ENCODE results near the gene TNFSF9.

Gene TNFSF9, protein sequence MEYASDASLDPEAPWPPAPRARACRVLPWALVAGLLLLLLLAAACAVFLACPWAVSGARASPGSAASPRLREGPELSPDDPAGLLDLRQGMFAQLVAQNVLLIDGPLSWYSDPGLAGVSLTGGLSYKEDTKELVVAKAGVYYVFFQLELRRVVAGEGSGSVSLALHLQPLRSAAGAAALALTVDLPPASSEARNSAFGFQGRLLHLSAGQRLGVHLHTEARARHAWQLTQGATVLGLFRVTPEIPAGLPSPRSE

DNA sequence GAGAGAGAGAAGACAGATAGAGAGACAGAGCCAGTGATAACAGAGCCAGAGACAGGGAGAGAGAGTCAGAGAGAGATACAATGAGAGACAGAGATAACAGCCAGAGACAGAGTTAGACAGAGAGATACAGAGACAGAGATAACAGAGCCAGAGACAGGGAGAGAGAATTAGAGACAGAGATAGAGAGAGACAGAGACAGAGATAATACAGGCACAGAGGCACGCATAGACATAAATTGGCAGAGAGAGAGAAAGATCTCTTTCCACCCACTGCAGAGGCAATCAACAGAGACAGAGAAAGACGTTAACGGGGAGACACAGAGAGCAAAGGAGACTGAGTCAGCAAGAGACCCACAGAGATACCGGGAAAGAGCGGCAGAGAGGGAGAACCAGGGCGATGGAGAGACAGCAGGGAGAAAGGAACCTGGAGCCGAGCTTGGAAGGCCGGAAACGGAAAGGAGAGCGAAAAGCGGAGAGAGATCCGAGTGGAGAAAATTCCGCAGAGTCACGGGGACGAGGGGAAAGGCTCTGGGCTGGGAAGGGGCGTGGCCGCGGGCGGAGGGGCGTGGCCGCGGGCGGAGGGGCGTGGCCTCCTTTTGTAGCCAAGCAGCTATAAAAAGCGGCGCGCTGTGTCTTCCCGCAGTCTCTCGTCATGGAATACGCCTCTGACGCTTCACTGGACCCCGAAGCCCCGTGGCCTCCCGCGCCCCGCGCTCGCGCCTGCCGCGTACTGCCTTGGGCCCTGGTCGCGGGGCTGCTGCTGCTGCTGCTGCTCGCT is at the start of gene TNFSF9:
Gene TNFSF9, plus strand, starts transcription at position 641 of the 777 bp plus-strand sequence. Its CDS starts 11 bp downstream, at position 652.
- DNase-seq (ENCODE audit: low read depth in 3 of 3) = peak; percentile 63 to 83 (median 74)

DNA sequence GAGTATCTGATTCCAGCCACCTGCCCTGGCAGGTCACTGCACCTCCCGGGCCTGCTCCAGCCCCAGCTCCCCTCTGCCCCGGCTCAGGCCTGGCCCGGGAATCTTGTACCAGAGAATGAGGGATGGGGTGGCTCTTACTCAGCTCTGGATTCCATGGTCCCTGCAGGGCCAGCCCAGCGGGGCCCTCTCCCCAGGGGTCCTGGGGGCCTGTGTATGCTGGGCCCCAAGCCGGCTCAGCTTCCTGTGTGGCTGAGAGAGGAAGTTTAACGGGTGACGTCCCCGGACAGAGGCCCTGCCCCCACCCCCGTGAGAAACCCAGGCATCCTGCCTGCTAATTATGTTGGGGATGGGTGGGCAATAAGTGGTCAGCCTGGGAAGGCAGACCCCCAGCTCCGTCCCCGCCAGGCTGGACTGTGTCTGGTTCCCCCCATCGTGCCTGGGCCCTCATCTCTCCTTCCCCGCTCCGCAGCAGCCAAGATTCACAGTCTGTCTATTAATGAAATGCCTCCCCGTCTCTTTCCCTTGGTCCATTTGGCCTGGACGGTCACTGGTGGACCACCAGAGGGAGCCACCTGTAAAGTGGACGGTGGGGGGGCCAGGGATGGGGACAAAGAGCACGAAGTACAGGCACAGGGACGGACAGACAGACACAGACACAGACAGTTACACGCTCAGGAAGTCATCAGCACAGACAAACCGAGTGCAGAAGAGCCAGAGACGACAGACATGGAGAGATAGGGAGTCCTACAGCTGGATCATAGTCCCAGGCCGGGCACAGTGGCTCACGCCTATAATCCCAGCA is 49.1 kb upstream of the TNFSF9 start, which contains the start of gene DENND1C:
Gene DENND1C, minus strand, starts transcription at position 247 of the 802 bp plus-strand sequence. Its CDS starts 92 bp downstream, at position 155.
- peak in 2 of 3 experiments; percentile 47 to 72 for DNase-seq (ENCODE audit: low read depth in 3 of 3)

DNA sequence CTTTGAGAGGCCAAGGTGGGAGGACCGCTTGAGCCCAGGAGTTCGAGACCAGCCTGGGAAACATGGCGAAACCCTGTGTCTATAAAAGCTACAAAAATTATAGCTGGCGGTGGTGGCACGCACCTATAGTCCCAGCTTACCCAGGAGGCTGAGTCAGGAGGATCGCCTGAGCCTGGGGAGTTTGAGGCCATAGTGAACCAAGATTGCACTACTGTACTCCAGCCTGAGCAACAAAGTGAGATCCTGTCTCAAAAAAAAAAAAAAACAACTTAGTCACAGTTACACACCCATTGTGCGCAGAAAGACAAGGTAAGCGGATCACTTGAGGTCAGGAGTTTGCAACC is 48.5 kb upstream of the TNFSF9 start:
- no peak for DNase-seq (ENCODE audit: low read depth in 3 of 3)

DNA sequence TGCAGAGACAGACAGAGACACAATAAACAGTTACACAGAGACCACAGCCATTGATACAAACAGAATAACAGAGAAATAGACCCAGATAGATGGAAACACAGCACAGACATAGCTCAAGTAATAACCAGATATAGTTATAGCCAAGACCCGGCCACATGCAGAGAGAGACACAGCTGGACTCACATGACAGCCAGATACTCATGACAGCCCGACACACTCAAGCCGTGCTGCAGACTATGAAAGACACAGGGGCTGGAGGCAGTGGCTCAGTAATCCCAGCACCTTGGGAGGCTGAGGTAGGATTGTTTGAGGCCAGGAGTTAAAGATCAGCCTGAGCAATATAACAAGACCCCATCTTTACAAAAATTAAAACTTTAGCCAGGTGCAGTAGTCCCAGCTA is 47.6 kb upstream of the TNFSF9 start:
- DNase-seq (ENCODE audit: low read depth in 3 of 3) = no peak

DNA sequence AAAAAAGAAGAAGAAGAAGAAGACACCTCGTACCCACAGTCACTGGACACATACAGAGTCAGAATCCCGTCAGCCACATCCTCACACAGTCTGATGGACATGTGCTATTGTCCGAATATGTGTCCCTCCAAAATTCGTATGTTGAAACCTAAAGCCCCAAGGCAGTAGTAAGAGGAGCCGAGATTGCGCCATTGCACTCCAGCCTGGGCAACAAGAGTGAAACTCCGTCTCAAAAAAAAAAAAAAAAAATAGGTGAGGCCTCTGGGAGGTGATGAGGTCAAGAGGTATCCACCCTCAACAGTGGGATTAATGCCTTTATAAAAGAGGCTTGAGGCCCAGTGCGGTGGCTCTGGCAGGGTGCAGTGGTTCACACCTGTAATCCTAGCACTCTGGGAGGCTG is 46.6 kb upstream of the TNFSF9 start:
- no peak for DNase-seq (ENCODE audit: low read depth in 3 of 3)

DNA sequence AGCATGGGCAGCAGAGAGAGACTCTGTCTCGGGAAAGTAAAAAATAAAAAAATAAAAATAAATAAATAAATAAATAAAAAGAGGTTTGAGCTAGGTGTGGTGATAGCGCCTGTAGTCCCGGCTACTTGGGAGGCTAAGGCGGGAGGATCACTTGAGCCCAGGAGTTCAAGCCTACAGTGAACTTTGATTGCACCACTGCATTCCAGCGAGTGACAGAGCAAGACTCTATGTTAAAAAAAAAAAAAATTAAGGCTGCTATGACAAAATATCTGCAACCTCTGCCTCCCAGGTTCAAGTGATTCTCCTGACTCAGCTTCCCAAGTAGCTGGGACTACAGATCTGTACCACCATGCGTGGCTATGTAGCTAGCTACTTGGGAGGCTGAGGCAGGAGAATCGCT is 46.0 kb upstream of the TNFSF9 start:
- DNase-seq (ENCODE audit: low read depth in 3 of 3) = no peak

DNA sequence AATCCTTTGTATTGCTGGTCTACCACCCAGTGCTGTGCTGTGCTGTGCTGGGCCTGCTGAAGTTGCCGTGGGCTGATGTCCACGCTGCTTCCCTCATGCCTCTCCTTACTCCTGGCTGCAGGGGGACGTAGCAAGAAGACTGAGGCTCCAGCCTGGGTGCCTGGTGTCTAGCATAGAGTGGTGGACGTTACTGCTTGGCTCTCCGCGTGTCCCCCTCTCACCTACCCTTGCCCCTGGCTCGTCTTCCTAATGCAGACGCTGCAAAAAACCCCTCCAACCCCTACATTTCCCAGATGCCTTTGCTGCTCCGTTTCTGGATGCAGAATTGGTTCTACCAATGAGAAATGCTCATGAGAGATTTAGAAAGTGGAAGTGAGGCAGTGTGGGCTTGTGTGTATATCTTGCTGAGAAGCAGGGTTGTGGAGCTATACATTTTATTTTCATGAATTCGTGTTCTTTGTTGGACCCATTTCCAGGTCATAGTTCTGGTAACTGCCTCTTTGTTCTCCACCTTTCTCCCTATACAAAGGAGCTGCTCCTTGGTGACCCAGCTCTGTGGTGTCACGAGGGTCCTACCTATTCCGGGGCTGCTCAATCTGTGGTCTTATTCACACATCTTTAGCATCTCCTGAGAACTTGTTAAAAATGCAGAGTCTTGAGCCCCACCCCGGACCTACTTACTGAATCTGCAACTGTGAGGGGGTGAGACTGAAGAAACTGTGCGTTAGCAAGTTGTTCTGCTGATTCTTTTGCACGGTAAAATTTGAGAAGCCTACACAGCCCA is 41.4 kb upstream of the TNFSF9 start:
- DNase-seq (ENCODE audit: low read depth in 3 of 3) = no peak

DNA sequence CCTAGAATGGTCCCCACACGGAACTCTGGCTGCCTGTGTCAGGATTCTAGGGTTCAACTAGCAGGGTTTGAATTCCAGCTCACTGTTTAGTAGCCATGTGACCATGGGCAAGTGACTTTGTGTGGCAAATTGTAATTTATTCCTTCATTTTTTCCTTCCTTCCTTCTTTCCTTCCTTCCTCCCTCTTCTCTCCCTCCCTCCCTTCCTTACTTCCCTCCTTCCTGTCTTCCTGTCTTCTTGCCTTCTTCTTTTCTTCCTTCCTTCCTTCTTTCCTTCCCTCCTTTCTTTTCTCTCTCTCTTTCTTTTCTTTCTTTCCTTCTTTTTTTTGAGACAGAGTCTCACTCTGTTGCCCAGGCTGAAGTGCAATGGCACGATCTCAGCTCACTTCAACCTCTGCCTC is 40.7 kb upstream of the TNFSF9 start:
- no peak for DNase-seq (ENCODE audit: low read depth in 3 of 3)

DNA sequence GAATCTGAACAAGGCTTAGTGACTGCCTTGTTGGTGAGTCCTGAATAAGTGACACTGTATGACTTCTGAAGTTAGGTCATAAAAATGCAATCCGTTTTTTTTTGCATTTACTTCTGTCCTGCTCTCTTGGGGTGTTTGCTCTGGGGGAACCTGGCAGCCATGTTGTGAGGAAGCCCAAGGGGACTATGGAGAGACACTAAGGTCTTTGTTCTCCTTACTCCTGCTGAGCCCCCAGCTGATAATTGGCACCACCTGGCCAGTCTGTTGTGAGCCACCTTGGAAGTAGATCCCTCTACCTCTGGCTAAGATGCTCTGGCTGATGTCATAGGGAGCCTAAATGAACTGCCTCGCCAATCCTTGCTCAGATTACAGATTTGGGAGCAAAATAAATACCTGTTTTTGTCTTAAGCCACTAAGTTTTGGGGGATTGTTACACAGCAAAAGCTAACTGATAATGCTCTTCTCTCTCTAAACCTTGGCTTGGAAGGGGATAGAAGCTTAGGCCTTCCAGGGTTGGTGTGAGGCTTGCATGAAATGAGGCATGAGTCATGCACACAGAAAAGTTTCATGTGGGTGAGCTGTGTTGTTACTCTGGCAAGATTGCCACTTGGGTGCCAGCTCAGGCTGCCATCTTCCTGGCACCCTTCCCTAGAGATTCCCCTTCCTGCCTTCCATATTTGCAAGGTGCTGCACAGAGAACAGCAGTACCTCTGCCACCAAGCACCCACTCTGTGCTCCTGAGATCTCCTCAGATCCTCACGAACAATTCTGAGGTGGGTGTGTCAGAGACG is 38.8 kb upstream of the TNFSF9 start:
- no peak for DNase-seq (ENCODE audit: low read depth in 3 of 3)

DNA sequence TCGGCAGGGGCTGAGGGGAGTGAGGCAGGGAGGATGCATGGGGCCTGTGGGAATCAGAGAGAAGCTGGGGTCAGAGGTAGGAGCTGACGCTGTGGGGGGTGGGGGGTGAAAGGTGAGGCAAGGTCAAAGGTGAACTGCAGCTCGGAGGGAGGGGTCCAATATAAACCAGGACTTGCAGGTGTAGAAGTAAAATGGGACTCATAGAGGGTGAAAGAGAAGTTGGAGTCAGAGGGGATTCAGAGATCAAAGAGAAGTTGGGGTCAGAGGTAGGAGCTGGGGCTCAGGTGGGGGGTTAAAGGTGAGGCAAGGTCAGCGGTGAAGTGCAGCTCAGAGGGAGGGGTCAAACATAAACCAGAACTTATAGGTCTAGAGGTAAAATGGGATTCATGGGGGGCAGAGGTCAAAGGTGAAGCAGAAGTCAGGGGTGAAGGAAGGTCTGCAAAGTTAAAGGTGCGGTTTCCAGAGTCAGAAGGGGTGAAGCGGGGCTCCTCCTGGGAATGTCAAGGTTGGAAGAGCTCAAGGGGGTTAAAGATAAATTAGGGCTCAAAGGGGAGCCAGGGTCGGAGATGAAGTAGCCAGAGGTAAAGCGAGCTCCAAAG is 36.3 kb upstream of the TNFSF9 start:
- no peak for DNase-seq (ENCODE audit: low read depth in 3 of 3)

DNA sequence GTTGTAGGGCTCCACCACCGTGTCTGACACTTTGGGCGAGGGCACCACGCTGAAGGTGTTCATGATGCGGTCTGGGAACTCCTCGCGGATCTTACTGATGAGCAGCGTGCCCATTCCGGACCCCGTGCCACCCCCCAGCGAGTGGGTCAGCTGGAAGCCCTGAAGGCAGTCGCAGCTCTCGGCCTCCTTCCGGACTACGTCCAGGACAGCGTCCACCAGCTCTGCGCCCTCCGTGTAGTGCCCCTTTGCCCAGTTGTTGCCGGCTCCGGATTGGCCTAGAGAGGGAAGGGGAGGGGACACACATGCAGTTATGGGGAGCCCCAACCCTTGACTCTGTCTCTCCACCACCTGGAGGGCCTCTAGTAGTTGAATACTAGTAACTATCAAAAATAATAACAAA is 34.9 kb upstream of the TNFSF9 start:
- DNase-seq (ENCODE audit: low read depth in 3 of 3) = no peak

DNA sequence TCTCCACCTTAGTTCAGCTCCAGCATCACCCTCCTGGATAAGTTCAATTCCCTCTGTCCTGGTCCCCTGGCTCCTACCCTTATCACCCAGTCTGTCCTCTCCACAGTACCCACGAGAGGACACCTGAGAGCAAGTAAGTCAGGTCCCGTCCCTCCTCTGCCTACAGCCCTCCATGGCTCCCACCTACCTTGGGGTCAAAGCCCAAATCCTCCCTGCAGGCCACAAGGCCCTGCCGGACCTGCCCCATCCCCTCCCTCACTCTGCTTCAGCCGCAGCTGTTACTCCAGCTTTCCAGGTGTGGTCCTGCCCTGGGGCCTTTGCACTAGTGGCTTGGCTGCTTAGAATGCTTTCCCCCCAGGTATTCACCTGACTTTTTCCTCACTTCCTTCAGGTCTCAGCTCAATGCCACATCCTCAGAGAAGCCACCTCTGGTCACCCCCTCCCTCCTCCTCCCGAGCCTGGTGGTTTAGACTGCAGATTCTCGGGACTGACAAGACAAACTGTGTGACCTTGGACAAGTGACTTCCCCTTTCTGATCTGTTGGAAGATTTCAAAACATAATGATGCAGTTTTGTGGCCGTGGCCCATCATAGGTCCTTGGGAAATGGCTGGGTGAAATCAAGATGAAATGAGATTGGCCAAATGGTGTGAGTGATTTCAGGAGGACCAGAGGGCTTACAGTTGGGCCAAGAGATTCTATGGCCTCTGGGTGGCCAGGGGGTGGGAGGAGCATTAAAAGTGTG is 32.4 kb upstream of the TNFSF9 start:
- no peak for DNase-seq (ENCODE audit: low read depth in 3 of 3)

DNA sequence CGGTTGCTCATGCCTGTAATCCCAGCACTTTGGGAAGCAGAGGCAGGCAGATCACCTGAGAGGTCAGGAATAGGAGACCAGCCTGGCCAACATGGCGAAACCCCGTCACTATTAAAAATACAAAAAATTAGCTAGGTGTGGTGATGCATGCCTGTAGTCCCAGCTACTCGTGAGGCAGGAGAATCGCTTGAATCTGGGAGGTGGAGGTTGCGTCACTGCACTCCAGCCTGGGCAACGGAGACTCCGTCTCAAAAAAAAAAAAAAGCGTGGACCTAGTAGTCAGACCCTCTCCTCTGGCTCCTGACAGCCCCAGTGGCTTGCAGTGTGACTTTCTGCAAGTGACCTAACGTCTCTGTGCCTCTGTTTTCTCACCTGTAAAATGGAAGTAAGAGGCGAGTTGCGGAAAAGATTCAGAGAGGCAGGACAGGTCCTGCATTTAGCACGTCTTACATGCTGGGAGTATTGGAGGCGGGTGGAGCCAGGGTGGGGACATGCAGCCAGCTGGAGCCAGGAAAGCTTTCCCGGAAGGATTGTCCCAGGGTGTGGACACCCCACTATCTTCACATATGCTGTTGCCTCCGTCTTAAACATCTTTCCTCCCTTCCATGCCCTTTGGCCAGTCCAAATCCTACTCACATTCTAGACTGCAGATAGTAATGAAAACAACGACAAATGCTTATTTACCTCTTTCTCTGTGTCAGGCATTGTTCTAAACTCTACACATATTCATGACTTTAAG is 31.6 kb upstream of the TNFSF9 start:
- no peak for DNase-seq (ENCODE audit: low read depth in 3 of 3)

DNA sequence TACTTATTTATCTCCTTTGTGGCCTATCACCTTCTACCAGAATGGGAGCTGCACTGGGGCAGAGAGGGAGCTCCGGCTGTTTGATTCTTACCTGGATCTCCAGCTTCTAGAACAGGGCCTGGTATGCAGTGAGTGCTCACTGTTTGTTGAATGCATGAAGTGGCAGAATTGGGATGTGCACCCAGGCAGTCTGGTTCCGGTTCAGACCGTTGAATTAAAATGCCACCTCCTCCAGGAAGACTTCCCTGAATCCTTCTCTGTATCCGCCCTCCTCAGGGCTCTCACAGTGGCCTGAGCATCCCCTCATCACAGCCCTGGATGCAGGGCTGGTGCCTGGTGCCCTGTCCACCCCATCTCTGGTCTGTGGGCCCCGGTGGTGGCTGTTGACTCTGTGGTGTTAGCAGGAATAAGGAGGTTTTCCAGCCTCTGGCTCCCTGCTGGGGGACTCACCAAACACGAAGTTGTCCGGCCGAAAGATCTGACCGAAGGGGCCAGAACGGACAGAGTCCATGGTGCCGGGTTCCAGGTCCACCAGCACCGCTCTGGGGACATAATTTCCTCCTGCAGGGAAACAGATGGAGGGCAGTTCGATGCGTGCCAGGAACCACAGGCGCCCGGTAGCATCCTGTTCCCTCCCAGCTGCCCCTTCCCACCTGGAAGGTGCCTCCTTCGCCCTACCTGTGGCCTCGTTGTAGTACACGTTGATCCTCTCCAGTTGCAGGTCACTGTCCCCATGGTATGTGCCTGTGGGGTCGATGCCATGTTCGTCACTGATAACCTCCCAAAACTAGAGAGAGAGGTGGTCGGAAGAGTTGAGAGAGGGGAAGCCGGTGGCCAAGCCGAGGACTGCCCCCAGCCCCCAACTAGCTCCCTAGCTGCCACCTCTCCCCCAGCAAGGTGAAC is 29.7 kb upstream of the TNFSF9 start:
- DNase-seq (ENCODE audit: low read depth in 3 of 3) = no peak

DNA sequence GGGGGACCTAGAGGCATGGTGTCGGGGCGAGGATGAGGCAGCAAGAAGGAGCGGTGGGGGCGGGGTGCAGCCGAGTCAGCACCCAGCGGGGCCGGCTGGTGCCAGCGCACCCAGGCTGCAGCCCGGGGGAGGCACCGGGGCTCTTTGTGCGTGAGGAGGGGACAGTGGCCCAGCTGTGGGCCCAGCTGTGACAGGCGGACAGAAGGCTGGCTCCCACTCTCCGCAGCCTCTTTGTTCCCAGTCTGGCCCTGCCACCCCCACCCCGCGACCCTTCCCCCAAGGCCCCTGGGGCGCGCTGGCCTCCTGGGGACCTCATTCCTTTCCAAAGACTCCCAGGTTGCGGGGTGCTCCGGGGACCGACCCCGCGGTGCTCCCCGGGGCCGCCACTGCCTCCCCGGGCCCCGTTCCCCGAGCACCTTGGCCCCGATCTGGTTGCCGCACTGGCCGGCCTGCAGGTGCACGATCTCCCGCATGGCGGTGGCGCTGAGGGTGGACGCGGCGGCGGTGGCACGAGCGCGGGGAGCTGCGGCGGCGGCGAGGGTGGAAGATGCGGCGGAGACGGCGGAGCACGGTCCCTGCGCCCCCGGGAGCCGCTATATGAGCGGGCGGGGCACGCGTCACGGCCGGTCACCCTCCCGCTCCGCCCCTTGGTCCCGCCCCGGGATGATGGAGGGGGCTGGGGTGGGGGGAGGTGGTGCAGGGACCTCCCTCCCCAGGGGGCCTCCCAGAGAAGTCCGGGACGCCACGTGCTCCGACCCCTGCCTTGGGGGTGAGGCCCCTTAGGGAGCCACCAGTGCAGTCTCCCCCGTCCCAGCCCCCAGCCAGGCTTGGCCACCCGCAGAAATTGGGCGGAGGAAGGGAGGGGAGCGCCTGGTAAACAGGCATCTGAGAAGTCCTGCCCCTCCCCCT is 28.8 kb upstream of the TNFSF9 start, which contains the start of gene TUBB4A:
Gene TUBB4A, minus strand, starts transcription at position 570 of the 909 bp plus-strand sequence. Its CDS starts 97 bp downstream, at position 473.
- DNase-seq (ENCODE audit: low read depth in 3 of 3) = peak in 1 of 3 experiments; percentile 43

DNA sequence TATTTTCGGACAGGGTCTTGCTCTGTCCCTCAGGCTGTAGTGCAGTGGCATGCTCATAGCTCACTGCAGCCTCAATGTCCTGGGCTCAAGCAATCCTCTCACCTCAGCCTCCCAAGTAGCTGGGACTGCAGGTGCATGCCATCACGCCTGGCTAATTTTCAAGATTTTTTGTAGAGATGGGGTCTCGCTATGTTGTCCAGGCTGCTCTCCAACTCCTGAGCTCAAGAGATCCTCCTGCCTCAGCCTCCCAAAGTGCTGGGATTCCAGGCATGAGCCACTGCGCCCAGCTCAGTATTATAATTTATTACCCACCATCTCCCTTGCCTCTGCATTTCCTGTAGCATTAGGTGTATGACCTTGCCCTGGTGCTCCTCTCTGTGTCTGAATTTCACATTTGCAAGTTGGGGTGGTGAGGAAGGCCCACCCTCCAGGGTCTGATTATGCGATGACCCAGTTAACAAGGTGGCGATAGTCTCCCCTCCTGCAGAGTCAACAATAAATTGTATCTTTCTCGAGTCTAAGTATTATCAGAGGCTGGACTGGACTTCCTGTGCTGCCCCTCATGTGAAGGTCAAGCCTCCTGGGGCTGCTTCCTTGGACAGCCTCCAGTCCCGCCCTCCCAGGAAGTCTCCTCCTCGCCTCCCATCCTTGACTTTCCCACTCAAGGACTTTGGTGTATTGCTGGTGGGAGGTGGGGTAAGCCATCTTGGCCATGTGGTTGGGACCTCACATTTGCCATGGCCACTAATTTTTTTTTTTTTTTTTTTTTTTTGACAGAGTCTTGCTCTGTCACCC is 27.2 kb upstream of the TNFSF9 start:
- no peak for DNase-seq (ENCODE audit: low read depth in 3 of 3)
